ENCODE measurements around the gene C10orf71.

C10orf71 gene

GRCh38 chr10:49338604-49339003, 39.6 kb downstream of the C10orf71 start:
- no peak for DNase-seq

DNA sequence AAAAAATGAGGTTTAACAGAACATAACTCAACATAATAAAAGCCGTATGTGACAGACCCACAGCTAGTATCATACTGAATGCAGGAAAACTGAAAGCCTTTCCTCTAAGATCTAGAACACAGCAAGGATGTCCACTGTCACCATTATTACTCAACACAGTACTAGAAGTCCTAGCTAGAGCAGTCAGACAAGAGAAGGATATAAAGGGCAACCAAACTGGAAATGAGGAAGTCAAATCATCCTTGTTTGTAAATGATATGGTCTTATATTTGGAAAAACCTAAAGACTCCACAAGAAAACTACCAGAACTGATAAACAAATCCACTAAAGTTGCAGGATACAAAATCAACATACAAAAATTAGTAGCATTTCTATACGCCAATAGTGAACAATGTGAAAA, 45.9 kb downstream of the C10orf71 start:
- DNase-seq, result no peak

DNA sequence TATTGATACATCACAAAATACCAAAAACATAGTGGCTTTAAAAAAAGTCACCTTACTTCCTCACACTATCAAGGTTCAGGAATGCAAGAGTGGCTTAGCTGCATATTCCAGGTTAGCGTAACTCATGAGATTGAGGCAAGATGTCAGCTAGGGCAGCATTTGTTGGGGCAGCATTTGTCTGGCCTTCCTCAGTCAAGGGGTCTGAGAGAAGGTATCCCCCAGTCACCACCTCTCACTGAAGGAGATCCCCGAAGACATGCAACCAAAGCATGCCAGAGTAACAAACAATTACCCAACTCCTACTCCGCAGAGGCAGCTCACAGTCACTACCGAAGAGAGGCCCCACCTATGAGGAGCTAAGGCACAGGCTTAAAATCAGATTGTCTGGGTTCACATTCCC, 48.4 kb downstream of the C10orf71 start:
- no peak for DNase-seq

- DNase-seq, result no peak
These were observed 48.9 kb downstream of the C10orf71 start for GRCh38 chr10:49347827-49348226.

- no peak for DNase-seq
These were observed 49.6 kb downstream of the C10orf71 start for GRCh38 chr10:49348593-49348992.

GRCh38 chr10:49349390-49349789, 50.4 kb downstream of the C10orf71 start:
- DNase-seq, result no peak

DNA sequence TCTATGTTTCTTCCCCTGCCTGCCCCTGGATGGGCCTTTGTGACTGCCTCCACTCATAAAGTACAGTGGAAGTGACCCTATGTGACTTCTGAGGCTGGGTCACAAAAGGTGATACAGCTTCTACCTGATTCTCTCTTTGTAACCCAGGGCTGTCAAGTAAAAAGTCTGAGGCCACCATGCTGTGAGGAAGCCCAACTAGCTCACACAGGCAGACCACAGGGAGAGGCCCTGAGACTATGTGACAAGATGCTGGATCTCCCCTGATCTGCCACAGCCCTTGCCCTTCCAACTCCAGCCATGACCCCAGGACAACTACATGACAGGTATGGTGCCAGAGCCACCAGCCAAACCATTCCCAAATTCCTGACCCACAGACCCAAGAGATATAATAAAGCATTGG, 51.2 kb downstream of the C10orf71 start:
- DNase-seq, result no peak

DNA sequence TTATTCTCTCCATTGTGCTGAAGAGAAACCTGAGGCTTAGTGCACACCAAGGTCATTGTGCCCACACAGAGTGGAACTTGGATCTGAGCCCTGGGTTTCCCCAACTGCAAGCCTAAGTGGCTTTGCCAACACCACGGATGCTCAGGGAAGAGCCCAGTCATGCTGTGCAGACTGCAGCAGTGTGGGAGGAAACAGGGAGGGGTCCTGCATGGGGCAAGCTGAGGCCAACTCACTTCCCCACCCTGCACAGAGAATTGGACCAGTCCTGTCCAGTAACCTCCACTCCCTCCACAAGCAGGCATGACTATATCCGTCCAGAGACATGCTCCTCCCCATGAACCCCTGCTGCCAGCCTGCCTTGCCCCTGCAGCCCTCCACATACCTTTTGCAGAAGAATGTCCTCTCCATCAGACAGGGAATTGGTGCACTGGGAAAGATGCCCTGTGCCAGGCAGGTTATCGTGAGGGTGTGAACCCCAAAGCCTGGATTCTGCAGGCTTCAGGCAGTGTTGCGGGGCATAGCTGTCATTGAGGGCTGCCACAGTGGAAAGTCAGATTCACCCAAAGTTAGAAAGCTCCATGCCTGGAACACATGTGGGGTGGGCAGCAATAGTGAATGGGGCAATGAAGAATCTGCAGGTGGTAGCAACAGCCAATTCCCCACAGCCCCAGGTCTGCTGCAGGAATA, 52.0 kb downstream of the C10orf71 start:
- DNase-seq, result no peak

GRCh38 chr10:49351669-49352068, 52.7 kb downstream of the C10orf71 start:
- no peak for DNase-seq

DNA sequence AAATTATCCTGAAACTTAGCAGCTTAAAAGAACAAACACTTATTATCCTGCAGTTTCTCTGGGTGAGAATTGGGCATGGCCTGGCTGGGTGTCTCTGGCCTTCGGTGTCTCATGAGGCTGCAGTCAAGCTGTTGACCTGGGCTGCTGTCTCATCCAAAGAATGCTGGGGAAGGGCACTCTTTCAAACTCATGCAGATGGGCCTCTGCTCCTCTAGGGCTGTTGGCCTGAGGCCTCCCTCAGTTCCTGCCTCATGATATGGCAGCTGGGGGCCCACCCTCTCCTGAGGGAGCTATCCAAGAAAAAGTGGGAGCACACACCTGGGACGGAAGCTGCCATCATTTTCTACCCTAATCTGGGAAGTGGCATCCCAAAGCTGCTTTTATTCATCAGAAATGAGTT, 53.4 kb downstream of the C10orf71 start:
- DNase-seq, result no peak

- no peak for DNase-seq
These were observed 54.3 kb downstream of the C10orf71 start for GRCh38 chr10:49353026-49353894.

DNA sequence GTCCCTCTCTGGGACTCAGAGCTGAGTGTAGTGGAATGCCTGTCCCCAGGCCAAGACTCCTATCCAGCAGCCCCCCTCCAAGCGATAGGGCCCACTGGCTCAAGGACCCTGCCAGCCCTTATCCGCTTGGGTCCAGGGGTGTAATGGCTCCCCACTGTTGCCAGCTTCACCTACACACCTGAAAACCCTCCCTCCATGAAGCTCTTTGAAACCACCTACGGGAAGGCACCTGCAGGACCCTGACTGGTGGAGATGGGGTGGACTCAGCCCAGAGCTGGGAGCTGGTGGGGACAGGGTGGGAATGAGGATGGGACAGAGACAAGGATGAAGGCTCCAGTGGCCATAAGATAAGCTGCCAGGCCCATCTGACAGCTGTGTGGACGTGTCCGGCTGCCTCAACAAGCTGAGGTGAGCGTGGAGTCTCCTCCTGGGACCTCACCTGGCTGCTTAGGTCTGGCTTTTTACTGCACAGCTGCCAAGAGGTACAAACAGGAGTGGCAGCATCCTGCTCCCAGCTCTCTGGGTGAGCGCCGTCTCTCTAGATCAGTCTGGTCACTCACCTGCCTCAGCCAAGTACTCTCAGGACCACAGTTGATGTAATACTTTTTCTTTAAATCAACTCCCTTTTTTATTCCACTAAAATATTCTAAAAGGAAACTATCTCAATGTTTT, 55.1 kb downstream of the C10orf71 start:
- no peak for DNase-seq

GRCh38 chr10:49354593-49354992, 55.6 kb downstream of the C10orf71 start:
- no peak for DNase-seq

DNA sequence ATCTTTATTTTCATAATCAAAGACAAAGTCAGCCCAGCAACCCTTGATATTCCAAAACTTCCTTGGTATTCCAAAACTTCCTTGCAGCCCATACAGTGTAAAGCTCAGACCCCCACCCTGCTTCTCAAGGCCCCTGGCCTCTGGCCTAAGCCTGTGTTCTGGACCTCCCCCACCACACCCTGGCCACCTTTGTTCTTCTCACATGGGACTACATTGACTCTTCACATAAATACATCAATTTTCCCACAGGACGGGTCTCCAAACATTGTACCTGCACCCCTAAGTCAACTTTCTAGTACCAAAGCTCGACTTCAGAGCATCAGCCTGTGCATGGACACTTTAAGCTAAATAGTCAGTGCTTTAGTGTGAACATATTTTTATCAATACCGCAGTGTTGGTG, 56.3 kb downstream of the C10orf71 start:
- no peak for DNase-seq

GRCh38 chr10:49356181-49356580, 57.2 kb downstream of the C10orf71 start:
- DNase-seq, result no peak

- DNase-seq, result peak; percentile 44
These were observed 58.0 kb downstream of the C10orf71 start for GRCh38 chr10:49356944-49357343.

- no peak for DNase-seq
These were observed 58.9 kb downstream of the C10orf71 start for GRCh38 chr10:49357910-49358309.

DNA sequence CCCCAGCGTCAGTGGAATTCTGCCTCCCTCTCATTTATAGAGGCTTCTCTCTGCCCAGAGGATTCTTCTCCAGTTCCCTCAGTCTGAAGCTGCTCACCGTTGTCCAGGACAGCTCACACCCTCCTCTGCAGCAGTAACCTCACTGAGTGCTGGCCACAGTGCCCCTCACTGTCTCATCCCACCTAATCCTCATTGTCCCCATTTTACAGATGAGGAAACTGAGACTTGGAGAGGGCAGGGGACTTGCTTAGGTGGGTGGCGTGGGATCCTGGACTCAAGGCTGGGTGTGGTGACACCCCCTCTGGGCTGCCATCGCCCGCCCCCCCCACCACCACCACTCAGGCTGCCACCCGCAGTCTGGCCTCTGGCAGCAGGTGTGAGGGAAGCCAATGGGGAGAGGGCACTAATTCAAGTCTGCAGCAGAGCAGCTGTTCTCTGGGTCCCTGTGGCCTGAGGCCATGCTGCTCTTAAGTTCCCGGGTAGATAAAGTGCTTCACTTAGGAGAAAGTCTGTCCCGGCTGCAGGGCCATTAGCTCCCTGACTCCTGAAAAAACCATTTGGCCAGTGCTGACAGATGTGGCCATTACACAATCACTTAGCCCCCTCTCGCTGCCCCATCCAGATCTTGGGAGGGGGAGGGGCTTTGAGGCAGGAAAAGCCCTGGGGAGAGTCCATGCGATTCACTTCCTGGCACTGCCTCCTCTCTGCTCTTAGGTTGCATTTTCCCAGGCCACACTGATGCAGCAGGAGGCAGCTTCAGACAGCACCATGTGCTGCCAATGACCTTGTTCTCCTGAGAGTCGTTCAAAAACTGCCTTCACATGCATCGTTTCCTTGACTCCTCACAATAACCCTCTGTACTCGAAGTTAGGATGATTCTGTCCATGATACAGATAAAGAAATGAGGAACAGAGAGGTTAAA, 60.6 kb downstream of the C10orf71 start:
- no peak for DNase-seq

GRCh38 chr10:49360271-49361177, 61.6 kb downstream of the C10orf71 start:
- DNase-seq, result no peak

DNA sequence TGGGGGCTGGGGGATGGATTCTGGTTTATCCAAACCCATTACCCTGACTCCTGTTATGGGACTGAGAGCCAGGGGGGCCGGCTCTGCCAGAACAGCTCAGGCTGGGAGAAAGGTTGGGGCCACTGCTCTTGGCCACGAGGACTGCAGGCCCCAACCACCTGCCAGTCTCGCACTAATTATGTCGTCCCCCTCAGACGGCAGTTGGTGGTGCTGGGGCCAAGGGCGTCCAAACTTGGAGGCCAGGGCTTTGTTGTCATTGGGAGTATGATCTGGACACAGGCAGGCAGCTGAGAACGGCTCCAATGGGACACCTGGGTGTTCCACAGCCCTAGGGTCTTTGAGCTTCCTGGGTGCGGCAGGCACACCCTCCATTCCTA, 62.2 kb downstream of the C10orf71 start:
- no peak for DNase-seq

GRCh38 chr10:49361735-49362568, 63.0 kb downstream of the C10orf71 start:
- DNase-seq, result no peak

Data from activated CD4-positive, alpha-beta T cell treated with anti-CD3 and anti-CD28 coated beads, Interleukin-2, amount 50 U/mL, for 16 hours (primary cell).